WTC11 (cell line): Measurements from ENCODE around the gene CRTC3.

Source experiments
- CREM ChIP-seq: sonication (generic); formaldehyde crosslinking; IDR thresholded peaks from 2 replicates; pipeline ENCODE4 v1.8.1; 2022; ENCODE audit warnings: mild to moderate bottlenecking, missing genetic modification reagents, moderate library complexity
- GRHL2 ChIP-seq: fragments of 250-450 bp; sonication (Bioruptor Pico); IDR thresholded peaks from 2 replicates; pipeline ENCODE4 v1.8.0; 2022; ENCODE audit warnings: mild to moderate bottlenecking, moderate library complexity; ENCODE audit not compliant: insufficient replicate concordance, severe bottlenecking
- NR2C2 ChIP-seq: sonication (generic); formaldehyde crosslinking; IDR thresholded peaks from 2 replicates; pipeline ENCODE4 v1.8.0; 2022; ENCODE audit warnings: mild to moderate bottlenecking, missing genetic modification reagents
- NR3C1 ChIP-seq: sonication (generic); formaldehyde crosslinking; conservative IDR thresholded peaks from 2 replicates; pipeline ENCODE4 v1.8.1; 2023; ENCODE audit warnings: low read depth, mild to moderate bottlenecking, missing genetic modification reagents
- RELA ChIP-seq: sonication (generic); formaldehyde crosslinking; IDR thresholded peaks from 2 replicates; pipeline ENCODE4 v1.8.1; 2022; ENCODE audit warnings: missing genetic modification reagents, mild to moderate bottlenecking, borderline replicate concordance
- USF2 ChIP-seq: sonication (generic); formaldehyde crosslinking; IDR thresholded peaks from 2 replicates; pipeline ENCODE4 v1.8.1; 2023; ENCODE audit warnings: mild to moderate bottlenecking, missing genetic modification reagents, moderate library complexity
- ZNF121 ChIP-seq: sonication (generic); formaldehyde crosslinking; IDR thresholded peaks from 2 replicates; pipeline ENCODE4 v1.8.0; 2023; ENCODE audit warnings: missing genetic modification reagents
- ZNF263 ChIP-seq: sonication (generic); formaldehyde crosslinking; IDR thresholded peaks from 2 replicates; pipeline ENCODE4 v1.8.1; 2022; ENCODE audit warnings: low read depth, mild to moderate bottlenecking, moderate library complexity, missing genetic modification reagents
- TF ChIP-seq, protein P1 (sequence below): fragments of 200-600 bp; IDR thresholded peaks from 2 replicates; pipeline ENCODE4 v1.8.0; 2022; ENCODE audit warnings: antibody characterized with exemption

- no peak for TF ChIP-seq CREM (CRISPR knock-in tag)
- no peak for TF ChIP-seq USF2
- TF ChIP-seq NR3C1 (CRISPR knock-in tag) = no peak
- TF ChIP-seq, protein P1, sequence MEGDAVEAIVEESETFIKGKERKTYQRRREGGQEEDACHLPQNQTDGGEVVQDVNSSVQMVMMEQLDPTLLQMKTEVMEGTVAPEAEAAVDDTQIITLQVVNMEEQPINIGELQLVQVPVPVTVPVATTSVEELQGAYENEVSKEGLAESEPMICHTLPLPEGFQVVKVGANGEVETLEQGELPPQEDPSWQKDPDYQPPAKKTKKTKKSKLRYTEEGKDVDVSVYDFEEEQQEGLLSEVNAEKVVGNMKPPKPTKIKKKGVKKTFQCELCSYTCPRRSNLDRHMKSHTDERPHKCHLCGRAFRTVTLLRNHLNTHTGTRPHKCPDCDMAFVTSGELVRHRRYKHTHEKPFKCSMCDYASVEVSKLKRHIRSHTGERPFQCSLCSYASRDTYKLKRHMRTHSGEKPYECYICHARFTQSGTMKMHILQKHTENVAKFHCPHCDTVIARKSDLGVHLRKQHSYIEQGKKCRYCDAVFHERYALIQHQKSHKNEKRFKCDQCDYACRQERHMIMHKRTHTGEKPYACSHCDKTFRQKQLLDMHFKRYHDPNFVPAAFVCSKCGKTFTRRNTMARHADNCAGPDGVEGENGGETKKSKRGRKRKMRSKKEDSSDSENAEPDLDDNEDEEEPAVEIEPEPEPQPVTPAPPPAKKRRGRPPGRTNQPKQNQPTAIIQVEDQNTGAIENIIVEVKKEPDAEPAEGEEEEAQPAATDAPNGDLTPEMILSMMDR = no peak
- TF ChIP-seq ZNF263 (CRISPR knock-in tag) = no peak
- TF ChIP-seq ZNF121 (CRISPR knock-in tag) = no peak
- no peak for TF ChIP-seq RELA (CRISPR knock-in tag)
- no peak for TF ChIP-seq GRHL2 (CRISPR knock-in tag)
- no peak for TF ChIP-seq NR2C2 (CRISPR knock-in tag)
Measured at GRCh38 chr15:90565866-90566265, 36.1 kb downstream of the CRTC3 start.
